Urothelium cell line (cell line): ENCODE results near the gene ZNF823.
A peak's percentile ranks its signal among the peaks of the same experiment; 100 is the strongest.

Experiments
- DNase-seq: peaks from one replicate; pipeline ENCODE4 v3.0.0; 2011; ENCODE audit warnings: low spot score, mixed read lengths
- FAIRE-seq: peaks from 2 replicates; lab custom pipeline; 2011; peaks lifted over from hg19 to GRCh38; lab: Jason Lieb, UNC

ZNF823 gene

GRCh38 chr19:11737964-11738745 lies 591 bp downstream of the ZNF823 start:
- DNase-seq (peak; percentile 14), FAIRE-seq (no peak)

- DNase-seq (no peak), FAIRE-seq (no peak)
Observed at GRCh38 chr19:11736696-11737095, 2.0 kb downstream of the ZNF823 start.

GRCh38 chr19:11735375-11735774 lies 3.4 kb downstream of the ZNF823 start:
- no peak for DNase-seq
- FAIRE-seq = no peak

GRCh38 chr19:11729586-11729985 lies 9.2 kb downstream of the ZNF823 start:
- FAIRE-seq (no peak), DNase-seq (no peak)

GRCh38 chr19:11722414-11722813 lies 16.3 kb downstream of the ZNF823 start:
- no peak for DNase-seq
- no peak for FAIRE-seq

GRCh38 chr19:11721681-11722080 lies 17.1 kb downstream of the ZNF823 start:
- no peak for DNase-seq
- no peak for FAIRE-seq

GRCh38 chr19:11710313-11710712 lies 28.4 kb downstream of the ZNF823 start:
- no peak for FAIRE-seq
- no peak for DNase-seq

- no peak for FAIRE-seq
- no peak for DNase-seq
Observed at GRCh38 chr19:11708457-11708856, 30.3 kb downstream of the ZNF823 start.

- FAIRE-seq = no peak
- no peak for DNase-seq
Observed at GRCh38 chr19:11705474-11705873, 33.3 kb downstream of the ZNF823 start.

GRCh38 chr19:11704626-11705025 lies 34.1 kb downstream of the ZNF823 start:
- FAIRE-seq (no peak), DNase-seq (no peak)

- DNase-seq (peak; percentile 32), FAIRE-seq (no peak)
Observed at GRCh38 chr19:11699931-11700794, 38.6 kb downstream of the ZNF823 start.

GRCh38 chr19:11698231-11698630 lies 40.5 kb downstream of the ZNF823 start:
- DNase-seq (no peak), FAIRE-seq (no peak)

- no peak for FAIRE-seq
- DNase-seq = no peak
Observed at GRCh38 chr19:11697284-11697855, 41.4 kb downstream of the ZNF823 start.

GRCh38 chr19:11694533-11695439 lies 44.0 kb downstream of the ZNF823 start:
- FAIRE-seq (peak; percentile 44), DNase-seq (peak; percentile 88)

- DNase-seq (peak; percentile 30), FAIRE-seq (no peak)
Observed at GRCh38 chr19:11693505-11694499, 44.9 kb downstream of the ZNF823 start.

GRCh38 chr19:11692127-11692790 lies 46.5 kb downstream of the ZNF823 start:
- no peak for DNase-seq

GRCh38 chr19:11685676-11686650 lies 52.8 kb downstream of the ZNF823 start:
- FAIRE-seq (no peak), DNase-seq (no peak)

More at GRCh38 chr19:11692127-11692790, 46.5 kb downstream of the ZNF823 start:
- no peak for FAIRE-seq
